ENCODE data around the gene SLC9A3.
A peak's percentile ranks its signal among the peaks of the same experiment; 100 is the strongest.
"Not testable (repeated sequence)": the region's sequence is repeated elsewhere in the genome, so short reads cannot be mapped to it uniquely, and the experiment has no call there.

The SLC9A3 gene

GRCh38 chr5:474232-474839 lies 49.9 kb downstream of the SLC9A3 start:
- not testable (repeated sequence) for DNase-seq

GRCh38 chr5:473551-474192 lies 50.6 kb downstream of the SLC9A3 start:
- DNase-seq = no peak

- DNase-seq = peak; percentile 88
Observed at GRCh38 chr5:472656-473550, 51.3 kb downstream of the SLC9A3 start.

GRCh38 chr5:472076-472655 lies 52.1 kb downstream of the SLC9A3 start:
- no peak for DNase-seq

GRCh38 chr5:471750-472058 lies 52.5 kb downstream of the SLC9A3 start:
- no peak for DNase-seq

- DNase-seq = no peak
Observed at GRCh38 chr5:470961-471749, 53.1 kb downstream of the SLC9A3 start.

- no peak for DNase-seq
Observed at GRCh38 chr5:469752-470483, 54.3 kb downstream of the SLC9A3 start.

GRCh38 chr5:468401-468800 lies 55.8 kb downstream of the SLC9A3 start:
- DNase-seq = no peak

GRCh38 chr5:466661-467310 lies 57.5 kb downstream of the SLC9A3 start:
- DNase-seq = no peak

GRCh38 chr5:465591-466403 lies 58.5 kb downstream of the SLC9A3 start:
- DNase-seq = no peak

- no peak for DNase-seq
Observed at GRCh38 chr5:464843-465590, 59.2 kb downstream of the SLC9A3 start.

GRCh38 chr5:464446-464842 lies 59.8 kb downstream of the SLC9A3 start:
- DNase-seq = no peak

GRCh38 chr5:463952-464351 lies 60.3 kb downstream of the SLC9A3 start:
- no peak for DNase-seq

- DNase-seq = no peak
Observed at GRCh38 chr5:463301-463700, 60.9 kb downstream of the SLC9A3 start.

GRCh38 chr5:462051-462481 lies 62.2 kb downstream of the SLC9A3 start:
- no peak for DNase-seq

- no peak for DNase-seq
Observed at GRCh38 chr5:460273-460625, 64.0 kb downstream of the SLC9A3 start.

GRCh38 chr5:459562-460272 lies 64.5 kb downstream of the SLC9A3 start:
- DNase-seq = no peak

- DNase-seq = no peak
Observed at GRCh38 chr5:458547-459353, 65.5 kb downstream of the SLC9A3 start.

Data from midbrain (tissue), 1 donor.